Mucosa of gallbladder (tissue), 1 donor: ENCODE data around the gene POLDIP3. TPM values are rescaled to one million over a fixed set of nuclear protein-coding genes. Genes with fewer than 3 reads are reported as not detected.
"Not testable (repeated sequence)": the region's sequence is repeated elsewhere in the genome, so short reads cannot be mapped to it uniquely, and the experiment has no call there.

Experiments used
- DNase-seq: peaks from one replicate; pipeline ENCODE4 v3.0.0-alpha.2; 2020; ENCODE audit warnings: low spot score
- total RNA-seq: library from RNA; stranded (reverse); gene quantifications from one replicate; pipeline ENCODE4 v1.2.1, GENCODE V29; 2021
- donor health status: DM: no; HTN: no; CAD: no.

Gene POLDIP3
- total RNA-seq, 1 donor from 2014 or later = 75.8 TPM

DNA sequence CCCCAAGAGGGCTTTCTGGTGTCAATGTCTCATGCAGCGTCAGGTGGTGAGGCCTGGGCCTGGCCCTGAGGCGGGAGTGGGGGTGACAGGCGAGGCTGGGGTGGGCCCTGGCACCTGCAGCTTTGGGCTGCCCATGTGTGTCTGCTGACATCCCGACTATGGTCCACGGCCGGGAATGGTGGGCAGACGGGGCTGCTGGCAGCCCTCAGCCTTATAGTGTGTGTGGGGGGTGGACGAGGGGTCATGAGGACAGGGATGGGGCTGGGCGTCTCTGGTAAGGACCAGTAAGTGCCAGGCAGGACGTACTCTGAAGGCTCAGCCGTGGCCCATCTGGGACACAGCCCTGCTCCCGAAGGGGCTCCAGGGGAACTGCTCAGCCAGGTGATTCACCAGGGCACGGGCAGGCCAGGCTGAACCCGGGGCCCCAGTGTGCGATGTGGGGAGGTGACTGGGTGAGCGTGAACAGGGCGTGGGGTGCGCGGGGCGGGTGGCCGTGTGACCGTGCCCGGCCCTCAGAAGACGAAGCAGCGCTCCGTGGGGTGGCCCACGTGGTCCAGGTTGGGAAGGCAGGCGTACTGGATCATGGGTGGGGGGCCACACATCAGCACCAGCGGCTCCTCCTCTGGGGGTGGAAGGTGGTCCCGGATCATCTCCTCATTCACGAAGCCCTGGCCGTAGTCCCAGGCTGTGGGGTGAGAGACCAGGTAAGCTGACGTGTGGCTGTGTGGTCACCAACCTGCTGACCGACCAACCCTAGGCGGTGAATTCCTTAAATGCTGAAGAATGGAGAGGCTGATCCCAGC lies 4.8 kb upstream of the POLDIP3 start:
- DNase-seq = no peak

DNA sequence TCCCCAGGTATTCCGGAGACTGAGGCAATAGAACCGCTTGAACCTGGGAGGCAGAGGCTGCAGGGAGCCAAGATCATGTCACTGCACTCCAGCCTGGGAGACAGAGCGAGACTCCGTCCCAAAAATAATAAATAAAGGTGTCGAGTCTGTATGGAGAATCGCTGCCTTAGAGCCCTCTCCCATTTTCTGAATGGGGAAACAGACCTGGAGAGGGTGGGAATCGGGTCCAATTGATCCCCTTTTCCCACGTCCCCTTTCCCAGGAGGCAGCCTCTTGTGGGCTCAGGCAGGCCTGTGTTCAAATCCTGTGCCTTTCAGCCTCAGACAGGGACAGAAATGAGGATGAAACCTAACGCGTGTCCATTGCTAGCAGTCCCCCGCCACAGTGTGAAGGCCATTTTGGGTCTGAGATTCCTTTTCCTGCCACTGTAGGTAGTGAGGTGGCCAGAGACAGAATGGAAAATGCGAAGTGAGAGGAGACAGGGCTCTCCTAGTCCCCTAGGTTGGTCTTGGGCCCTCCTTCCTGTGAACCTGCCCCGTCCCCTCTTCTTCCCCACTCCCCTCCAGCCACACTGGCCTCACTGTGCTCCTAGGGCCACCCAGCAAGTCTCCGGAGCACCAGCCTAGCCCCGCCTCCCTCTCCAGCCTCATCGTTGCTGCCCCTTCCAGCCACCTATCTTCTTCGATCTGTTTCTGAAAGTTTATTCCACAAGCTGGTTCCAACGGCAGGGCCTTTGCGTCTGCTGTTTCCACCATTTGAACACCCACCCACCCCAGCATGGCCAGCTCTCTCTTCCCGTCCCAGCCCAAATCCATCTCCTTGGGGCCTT lies 2.7 kb upstream of the POLDIP3 start:
- no peak for DNase-seq

DNA sequence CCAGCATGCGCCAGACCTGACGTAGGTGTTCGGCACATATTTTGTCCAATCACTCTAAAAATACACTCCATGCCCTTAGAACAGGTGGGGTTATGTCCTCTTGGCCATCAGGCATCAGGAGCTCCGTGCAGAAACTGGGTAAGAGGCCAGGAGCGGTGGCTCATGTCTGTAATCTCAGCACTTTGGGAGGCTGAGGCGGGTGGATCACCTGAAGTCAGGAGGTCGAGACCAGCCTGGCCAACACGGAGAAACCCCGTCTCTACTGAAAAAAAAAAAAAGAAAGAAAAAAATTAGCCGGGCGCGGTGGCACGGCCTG lies 1.1 kb upstream of the POLDIP3 start:
- DNase-seq = not testable (repeated sequence)

DNA sequence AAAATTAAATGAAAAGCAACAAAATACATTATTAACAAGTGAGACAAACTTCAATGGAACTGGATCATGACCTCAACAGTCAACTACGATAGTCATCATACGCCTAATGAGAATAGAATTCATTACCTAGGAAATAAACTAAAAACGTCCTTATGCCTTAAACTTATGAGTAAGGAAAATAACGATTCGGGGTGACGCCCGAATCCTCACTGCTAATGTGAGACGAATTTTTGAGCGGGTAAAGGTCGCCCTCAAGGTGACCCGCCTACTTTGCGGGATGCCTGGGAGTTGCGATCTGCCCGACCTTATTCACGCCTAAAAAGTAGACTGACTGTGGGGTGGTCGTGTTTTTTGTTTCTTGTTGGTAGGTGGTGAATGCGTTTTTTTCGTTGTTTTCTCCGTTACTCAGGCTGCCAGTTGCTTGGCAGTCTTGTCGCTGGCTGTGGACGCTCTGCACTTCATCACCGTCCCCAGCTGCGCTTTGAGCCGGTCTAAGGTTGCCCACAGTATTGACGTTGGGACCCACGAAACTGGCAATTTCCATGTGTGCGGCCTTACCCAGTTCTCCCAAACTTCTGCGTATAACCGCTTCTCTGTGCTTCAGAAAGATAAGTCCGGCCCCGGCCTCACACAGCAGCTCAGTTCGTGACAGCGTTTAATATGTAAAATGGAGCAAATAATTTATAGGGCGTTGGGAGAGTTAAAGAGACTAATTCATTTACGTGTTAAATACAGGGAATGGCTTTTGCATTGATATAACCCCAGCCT lies 593 bp upstream of the POLDIP3 start:
- peak; percentile 85 for DNase-seq

DNA sequence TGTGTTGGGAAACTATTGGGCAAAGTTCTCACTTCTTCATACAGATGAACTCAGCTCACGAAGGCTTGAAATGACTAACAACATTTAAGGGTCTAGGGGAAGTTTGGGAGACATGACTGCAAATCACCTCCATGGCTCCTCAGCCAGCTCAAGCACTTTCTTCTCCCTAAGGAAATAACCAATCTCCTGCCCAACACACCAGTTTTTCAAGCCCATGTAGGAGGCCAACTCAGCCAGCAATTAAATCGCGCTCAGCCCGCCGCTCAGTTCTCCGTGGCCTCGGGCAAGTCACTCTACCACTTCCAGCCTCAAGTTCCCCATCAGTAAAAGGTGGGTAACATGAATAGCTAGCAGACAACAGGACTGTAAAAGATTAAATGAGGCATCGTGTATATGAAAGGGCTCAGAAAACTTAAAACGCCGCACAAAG lies 796 bp downstream of the POLDIP3 start:
- no peak for DNase-seq

DNA sequence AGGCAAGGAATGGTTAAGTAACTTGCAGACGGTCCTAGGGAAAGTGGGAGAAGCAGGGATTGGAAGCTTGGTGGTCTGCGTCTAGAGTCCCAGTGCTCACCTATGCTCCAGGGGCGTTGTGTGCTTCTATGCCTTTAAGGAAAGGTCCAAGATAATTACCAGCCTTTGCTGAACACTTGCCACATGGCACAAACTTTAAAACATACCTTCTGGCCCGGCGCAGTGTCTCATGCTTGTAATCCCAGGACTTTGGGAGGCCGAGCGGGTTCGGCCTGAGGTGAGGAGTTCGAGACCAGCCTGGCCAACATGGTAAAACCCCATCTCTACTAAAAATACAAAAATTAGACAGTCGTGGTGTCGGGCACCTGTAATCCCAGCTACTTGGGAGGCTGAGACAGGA lies 2.3 kb downstream of the POLDIP3 start:
- no peak for DNase-seq

DNA sequence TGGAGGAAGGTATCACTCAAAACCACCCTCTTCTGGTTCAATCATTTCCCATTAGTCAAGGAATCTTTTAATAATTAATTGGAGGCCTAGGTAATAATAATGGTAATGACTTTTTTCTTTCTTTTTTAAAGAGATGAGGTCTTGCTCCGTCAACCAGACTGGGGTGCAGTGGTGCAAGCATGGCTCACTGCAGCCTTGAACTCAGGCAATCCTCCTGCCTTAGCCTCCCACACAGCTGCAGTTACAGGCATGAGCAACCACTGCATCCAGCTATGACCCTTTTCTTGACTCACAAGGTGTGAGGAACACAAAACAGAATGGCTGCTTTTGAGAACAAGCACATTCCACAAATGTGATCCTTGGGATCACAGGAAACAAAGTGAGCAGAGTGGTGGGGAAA lies 3.6 kb downstream of the POLDIP3 start:
- no peak for DNase-seq

DNA sequence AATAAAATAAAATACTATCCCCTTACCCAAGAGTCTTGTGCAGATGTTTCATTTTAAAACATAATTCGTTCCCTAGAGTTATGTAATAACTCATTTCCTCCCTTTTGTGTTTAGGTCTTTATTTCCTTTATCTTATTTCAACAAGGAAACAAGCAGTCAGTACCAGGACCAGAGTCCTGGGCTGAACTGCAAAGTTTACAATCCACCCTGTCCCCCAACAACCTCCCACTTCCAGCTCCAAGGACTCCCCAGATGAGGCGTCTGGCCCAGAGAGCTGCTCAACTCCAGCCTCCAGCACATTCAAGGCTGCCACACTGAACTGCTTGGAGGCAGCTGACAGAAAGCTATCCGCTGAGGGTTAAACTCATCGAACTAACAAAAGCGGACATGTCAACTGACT lies 4.5 kb downstream of the POLDIP3 start:
- DNase-seq = no peak

DNA sequence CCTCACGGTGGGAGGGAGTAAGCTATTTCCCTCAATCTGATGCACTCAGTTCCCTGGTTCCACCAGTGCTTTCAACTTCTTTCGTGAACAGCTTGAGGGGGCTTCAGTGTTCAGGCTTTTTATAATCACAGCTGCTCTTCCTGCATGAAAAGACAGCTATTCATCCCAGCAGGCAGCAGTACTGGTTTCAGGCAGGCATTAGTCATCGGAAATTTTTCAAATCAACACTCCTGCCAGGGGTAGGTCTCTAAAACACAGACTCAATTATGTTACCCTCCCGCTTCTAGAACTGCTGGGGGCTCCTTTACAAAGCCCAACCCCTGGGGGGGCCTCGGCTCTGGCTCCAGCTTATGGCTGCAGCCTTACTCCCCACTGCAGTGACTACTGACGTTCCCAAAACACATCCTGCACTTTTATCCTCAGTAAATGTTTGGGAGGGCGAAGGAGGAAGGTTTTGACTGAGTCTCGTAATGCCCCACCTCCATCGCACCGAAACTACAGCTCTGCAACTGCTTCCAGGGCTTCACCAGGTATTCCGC lies 5.8 kb downstream of the POLDIP3 start:
- no peak for DNase-seq

DNA sequence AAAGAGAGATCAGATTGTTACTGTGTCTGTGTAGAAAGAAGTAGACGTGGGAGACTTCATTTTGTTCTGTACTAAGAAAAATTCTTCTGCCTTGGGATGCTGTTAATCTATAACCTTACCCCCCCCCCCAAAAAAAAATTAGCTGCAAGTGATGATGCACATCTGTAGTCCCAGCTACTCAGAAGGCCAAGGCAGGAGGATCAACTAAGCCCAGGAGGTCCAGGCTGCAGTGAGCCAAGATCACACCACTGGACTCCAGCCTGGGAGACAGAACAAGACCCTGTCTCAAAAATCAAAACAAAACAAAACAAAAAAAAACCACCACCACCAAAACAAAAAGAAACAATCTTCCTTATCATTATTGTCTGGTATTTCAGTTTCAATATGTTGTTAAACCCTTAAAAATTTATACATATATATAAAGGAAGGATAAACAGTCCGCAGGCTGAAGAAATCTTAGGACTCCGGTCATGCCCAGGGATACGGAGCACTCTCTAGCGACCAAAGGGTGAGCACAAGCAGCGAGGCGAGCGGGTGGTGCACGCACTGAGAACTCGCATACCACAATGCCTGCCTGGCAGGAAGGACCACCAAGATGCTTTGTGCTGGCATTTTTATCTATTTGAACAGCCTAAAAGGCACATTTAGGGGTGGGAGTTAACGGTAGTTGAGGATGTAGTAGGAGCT lies 6.4 kb downstream of the POLDIP3 start:
- DNase-seq = no peak

DNA sequence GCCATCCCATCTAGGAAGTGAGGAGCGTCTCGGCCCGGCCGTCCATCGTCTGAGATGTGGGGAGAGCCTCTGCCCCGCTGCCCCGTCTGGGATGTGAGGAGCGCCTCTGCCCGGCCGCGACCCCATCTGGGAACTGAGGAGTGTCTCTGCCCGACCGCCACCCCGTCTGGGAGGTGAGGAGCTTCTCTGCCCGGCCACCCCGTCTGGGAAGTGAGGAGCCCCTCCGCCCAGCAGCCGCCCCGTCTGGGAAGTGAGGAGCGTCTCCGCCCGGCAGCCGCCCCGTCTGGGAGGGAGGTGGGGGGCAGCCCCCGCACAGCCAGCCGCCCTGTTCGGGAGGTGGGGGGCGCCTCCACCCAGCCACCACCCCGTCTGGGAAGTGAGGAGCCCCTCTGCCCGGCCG lies 7.0 kb downstream of the POLDIP3 start:
- not testable (repeated sequence) for DNase-seq

DNA sequence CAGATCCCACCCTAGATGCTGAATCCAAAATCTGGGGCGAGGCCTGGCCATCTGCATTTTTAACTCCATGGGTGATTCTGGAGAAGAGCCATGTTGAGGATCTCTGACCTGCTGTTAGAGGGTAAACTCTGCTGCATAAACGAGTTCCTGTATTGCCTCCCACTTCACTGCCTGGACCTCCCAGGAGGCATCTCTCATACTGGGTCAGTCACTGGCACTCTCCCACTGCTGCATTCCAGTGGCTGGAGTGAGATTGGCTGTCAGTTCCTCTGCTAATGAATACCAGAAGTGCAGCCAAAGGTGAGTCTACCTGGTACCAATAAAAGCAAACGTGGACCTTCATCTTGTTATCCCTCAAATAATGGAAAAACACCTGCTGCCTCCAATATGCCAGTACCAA lies 10.3 kb downstream of the POLDIP3 start:
- peak; percentile 73 for DNase-seq

DNA sequence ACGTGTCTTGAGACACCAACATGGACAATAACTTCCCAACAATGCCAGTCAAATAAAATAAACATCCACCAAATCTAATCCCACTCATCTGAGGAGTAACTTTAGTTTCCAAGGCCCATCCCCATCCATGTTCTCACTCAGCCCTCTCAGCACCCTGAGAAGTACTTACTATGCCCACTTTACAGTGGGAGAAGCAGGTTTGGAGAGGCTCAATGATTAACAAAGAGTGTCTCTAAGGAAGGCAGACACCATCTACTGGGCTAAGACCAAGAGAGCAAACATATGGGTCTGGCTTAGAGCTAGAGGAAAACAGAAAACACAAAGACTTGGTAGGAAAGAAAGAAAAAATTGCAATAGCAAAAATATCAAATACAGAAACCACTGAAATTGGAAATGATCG lies 11.3 kb downstream of the POLDIP3 start:
- no peak for DNase-seq

DNA sequence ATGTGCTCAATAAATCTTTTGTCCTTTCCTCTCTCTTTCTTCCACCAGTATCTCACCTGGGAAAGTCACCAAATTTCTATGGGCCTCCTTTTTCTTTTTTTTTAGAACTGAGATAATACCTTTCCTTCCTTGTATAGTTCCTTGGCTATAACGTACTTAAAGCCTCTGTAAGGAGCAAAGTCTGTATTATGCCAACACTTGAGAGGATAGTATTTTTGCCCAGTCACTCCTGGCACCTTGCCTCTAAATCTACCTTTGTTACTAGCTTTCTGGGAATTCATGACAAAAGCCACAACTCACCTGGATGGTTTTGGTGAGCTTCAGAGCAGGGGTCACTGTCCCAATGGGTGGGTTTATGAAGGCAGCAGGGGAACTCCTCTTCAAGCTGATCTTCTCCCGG lies 12.2 kb downstream of the POLDIP3 start:
- DNase-seq = no peak

DNA sequence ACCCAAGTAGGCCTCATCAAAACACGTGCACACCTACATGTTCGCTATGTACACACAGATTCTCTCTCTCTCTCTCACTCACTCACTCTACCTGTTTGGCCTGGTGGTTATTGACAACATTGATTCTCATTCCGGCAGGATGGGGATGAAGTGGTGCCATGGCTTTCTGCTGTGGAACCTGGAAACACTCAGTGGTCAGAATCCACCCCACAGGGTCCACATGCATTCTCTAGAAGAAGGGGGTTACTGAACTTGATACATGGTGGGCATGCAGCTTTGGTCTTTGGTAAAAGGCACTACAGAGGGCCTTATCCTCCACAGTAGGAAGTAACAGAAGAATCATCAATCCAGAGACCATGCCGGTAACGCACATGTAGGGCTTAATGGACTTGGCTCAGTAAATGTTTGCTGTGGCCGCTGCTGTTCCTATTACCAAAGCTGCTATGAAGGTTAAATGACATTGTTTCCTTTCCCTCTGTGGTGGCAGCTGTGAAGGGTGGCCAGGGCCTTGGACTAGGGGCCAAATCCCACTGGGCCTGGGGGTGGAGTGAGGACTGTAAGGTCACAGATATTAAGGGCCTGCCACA lies 12.7 kb downstream of the POLDIP3 start:
- no peak for DNase-seq

DNA sequence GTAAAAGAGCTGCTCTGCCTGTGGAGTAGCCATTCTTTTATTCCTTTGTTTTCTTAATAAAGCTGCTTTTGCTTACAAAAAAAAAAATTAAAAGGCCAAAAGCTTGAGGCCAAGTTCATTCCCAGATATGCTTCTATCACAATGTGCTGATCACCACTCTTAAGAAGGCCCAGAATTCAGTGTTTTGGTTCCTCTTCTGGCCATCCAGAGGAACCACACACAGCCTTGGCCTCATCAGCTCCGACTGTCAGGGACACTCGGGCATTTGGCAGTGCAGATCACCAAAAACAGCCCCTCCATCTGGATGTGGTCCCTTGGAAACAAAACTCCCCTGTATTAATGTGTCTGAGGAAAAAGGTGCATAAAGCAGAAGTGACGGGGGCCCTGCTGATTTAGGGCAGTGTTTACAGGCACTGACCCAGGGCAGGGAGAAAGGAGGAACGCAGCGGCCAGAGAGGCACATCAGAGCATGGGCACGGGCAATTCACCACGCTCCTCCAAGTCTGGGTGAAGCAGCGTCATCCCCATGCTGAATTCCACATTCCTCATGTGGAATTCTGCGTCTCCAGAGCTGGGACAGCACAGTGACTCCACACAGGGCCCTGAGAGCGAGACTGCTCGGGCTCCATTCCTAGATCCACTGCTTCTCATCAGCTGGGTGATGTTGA lies 17.7 kb downstream of the POLDIP3 start:
- no peak for DNase-seq

DNA sequence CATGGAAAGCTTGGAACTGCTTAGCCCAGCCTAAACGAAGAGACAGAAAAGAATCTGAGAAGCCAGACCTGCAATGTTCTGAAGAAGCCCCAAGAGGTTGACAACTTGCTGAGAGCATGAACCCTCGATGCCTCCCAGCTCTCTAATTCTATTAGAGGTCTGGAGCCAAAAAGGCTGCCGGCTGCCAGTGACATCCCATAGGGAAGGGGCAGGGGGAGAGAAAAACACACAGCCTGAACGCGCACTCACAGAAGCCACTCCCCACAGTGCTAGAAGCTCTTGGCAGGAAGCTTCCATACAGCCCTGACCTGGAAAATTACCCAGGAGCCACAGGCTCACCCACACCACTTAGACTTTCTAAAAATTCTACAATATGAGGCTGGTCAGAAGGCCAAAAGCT lies 18.3 kb downstream of the POLDIP3 start:
- no peak for DNase-seq

DNA sequence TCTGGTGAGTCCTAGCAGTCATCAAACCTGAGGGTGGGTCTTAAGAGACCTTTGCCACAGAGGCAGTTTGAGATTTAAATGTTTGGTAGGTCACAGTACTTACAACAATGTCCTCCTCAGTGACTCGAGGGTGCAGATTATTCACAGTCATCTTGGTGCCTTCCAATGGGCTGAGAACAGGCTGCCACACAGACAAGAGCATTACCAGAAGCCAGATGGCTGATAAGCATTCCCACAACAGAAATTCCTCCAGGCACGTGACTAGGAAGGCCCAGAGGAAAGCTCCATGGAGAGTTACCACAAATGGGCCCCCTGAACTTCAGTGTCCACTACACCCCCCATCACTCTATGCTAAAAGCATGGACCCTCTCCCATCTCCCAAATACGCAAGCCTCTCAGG lies 19.2 kb downstream of the POLDIP3 start:
- DNase-seq = no peak

DNA sequence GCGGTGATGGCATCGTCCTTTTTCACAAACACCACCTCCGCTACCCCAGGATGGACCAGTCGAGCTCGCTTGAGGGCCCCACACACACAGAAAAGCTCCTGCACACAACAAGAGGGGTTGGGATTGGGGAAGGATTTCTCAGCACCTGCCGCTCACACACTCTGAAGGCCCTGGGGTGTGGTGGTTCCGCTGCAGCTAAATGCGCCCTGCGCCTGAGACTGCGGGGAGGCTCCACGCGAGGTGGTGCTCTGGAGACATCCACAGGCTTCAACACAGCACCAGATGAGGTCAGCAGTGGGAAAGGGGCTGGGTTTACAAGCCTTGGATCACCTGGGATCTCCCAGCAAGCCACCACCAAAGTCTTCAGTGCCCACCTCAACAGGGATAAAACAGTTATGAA lies 22.7 kb downstream of the POLDIP3 start:
- no peak for DNase-seq

DNA sequence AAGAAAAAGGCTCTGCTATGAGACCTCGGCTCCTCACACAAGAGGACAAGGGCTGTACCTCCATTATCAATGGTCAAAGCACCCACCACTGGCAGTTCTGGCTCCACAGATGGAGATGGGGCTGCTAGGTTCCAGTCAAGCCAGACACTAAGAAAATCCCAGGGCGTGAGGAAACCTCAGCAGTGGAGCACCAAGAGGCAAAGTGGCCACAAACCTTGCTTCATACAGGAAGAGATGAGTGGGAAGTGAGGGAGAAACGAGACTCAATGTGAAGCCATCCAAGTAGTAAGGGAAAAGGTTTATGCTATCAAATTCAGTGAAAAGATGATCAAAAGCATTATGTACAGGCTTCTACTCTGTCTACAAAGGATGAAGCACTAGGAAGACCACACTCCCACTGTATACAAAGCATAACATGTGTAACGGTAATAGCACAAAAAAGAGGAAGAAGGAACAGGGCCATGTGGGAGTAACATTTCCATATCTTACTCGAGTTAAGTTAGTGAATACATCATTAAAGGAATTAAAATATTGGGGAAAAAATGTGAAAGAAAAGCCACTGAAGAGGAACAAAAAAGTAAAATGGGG lies 27.0 kb downstream of the POLDIP3 start:
- DNase-seq = no peak
